ENCODE data around the gene ZBTB17. TPM values are rescaled to one million over a fixed set of nuclear protein-coding genes. Genes with fewer than 3 reads are reported as not detected.
"Not testable (repeated sequence)": the region's sequence is repeated elsewhere in the genome, so short reads cannot be mapped to it uniquely, and the experiment has no call there.

ZBTB17 gene
- total RNA-seq, 2 experiments from 2014 or later, result 44.1 to 45.7 TPM

DNA sequence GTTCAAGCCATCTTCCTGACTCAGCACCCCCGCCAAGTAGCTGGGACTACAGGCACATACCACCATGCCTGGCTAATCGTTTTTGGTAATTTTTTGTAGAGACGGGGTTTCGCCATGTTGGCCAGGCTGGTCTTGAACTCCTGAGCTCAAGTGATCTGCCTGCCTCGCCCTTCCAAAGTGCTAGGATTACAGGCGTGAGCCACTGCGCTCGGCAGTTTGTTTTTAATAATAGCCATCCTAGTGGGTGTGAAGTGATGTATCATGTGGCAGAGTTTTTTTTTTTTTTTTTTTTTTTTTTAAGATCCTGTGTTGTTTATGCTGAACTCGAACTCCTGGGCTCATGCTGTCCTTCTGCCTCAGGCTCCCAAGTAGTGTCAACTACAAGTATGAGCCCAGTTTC, 76.6 kb downstream of the ZBTB17 start:
- TF ChIP-seq, protein P1, sequence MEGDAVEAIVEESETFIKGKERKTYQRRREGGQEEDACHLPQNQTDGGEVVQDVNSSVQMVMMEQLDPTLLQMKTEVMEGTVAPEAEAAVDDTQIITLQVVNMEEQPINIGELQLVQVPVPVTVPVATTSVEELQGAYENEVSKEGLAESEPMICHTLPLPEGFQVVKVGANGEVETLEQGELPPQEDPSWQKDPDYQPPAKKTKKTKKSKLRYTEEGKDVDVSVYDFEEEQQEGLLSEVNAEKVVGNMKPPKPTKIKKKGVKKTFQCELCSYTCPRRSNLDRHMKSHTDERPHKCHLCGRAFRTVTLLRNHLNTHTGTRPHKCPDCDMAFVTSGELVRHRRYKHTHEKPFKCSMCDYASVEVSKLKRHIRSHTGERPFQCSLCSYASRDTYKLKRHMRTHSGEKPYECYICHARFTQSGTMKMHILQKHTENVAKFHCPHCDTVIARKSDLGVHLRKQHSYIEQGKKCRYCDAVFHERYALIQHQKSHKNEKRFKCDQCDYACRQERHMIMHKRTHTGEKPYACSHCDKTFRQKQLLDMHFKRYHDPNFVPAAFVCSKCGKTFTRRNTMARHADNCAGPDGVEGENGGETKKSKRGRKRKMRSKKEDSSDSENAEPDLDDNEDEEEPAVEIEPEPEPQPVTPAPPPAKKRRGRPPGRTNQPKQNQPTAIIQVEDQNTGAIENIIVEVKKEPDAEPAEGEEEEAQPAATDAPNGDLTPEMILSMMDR (IDR thresholded peaks at IDR 0.05), result no peak
- ChIA-PET POLR2A (interaction anchor here (0.7 kb wide), 1 partner anchor 13 kb away, joined by 3 read pairs; no protein-coding TSS in a partner anchor), CTCF (no interaction called here)
- DNase-seq, result no peak
- Mint-ChIP-seq H3K9me3 (no peaks in the 10 kb centered on the region), H3K4me3 (no peak overlapping the region), H3K36me3 (ENCODE audit: low read depth) (peaks cover 25% of the 10 kb centered on the region), H3K27ac (no peak overlapping the region), H3K27me3 (no peaks in the 10 kb centered on the region), H3K4me1 (ENCODE audit: low read depth) (peaks cover 49% of the 10 kb centered on the region)
- ATAC-seq, result no peak
- intact Hi-C loops (cut with micrococcal nuclease), result no loop called here

DNA sequence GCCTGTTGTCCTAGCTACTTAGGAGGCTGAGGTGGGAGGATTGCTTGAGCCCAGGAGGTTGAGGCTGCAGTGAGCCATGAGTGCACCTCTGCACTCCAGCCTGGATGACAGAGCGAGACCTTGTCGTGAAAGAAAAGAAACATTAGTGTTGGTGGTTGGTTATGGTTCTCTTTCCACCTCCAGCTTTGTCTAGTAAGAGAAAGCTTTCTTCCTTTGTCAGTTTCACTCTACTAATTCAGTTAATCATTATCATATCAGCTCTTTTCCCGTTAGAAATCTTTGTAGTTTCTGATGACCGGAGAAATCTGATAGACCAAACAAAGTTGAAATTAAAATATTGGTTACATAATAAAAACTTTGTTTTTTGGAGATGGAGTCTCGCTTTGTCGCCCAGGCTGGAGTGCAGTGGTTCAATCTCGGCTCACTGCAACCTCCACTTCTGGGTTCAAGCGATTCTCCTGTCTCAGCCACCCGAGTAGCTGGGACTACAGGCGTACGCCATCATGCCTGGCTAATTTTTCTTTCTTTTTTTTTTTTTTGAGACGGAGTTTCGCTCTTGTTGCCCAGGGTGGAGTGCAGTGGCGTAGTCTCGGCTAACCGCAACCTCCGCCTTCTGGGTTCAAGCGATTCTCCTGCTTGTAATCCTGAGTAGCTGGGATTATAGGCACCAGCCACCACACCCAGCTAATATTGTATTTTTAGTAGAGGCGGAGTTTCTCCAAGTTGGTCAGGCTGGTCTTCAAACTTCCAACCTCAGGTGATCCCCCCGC, 78.9 kb downstream of the ZBTB17 start:
- H3K27me3 Mint-ChIP-seq; ATAC-seq; intact Hi-C loops (cut with micrococcal nuclease); H3K27ac Mint-ChIP-seq; H3K4me3 Mint-ChIP-seq; H3K9me3 Mint-ChIP-seq; DNase-seq: not testable (repeated sequence)
- Mint-ChIP-seq H3K4me1 (ENCODE audit: low read depth) (peaks cover 48% of the 10 kb centered on the region), H3K36me3 (ENCODE audit: low read depth) (peaks cover 32% of the 10 kb centered on the region)
- CTCF ChIA-PET, result interaction anchor here (0.7 to 1.9 kb wide), 2 partner anchors 46 to 82 kb away, joined by 3 to 4 read pairs; no protein-coding TSS in a partner anchor
- POLR2A ChIA-PET, result interaction anchor here (1.1 kb wide), 1 partner anchor 43 kb away, joined by 3 read pairs; no protein-coding TSS in a partner anchor

DNA sequence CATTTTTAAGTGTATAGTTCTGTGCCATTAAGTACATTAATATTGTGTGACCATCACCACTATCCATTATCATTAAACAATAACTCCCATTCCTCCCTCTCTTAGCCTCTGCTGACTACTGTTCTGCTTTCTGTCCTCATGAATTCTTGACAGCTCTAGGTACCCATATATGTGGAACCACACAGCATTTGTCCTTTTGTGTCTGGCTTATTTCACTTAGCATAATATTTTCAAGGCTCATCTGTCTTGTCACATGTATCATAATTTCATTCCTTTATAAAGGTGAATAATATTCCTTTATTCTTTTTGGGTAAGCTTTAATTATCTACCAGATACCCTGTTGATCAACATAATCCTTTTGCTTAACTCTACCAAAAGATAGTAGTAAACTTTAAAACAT, 80.7 kb downstream of the ZBTB17 start:
- no peak for DNase-seq
- TF ChIP-seq, protein P1 (IDR thresholded peaks at IDR 0.05), result no peak
- Mint-ChIP-seq H3K36me3 (ENCODE audit: low read depth) (peaks cover 36% of the 10 kb centered on the region), H3K27me3 (no peaks in the 10 kb centered on the region), H3K27ac (no peak overlapping the region), H3K9me3 (no peaks in the 10 kb centered on the region), H3K4me1 (ENCODE audit: low read depth) (peaks cover 45% of the 10 kb centered on the region), H3K4me3 (no peak overlapping the region)
- POLR2A ChIA-PET, result no interaction called here
- CTCF ChIA-PET, result interaction anchor here (1.0 kb wide), 1 partner anchor 12 kb away, joined by 3 read pairs; no protein-coding TSS in a partner anchor
- intact Hi-C loops (cut with micrococcal nuclease), result no loop called here
- no peak for ATAC-seq

DNA sequence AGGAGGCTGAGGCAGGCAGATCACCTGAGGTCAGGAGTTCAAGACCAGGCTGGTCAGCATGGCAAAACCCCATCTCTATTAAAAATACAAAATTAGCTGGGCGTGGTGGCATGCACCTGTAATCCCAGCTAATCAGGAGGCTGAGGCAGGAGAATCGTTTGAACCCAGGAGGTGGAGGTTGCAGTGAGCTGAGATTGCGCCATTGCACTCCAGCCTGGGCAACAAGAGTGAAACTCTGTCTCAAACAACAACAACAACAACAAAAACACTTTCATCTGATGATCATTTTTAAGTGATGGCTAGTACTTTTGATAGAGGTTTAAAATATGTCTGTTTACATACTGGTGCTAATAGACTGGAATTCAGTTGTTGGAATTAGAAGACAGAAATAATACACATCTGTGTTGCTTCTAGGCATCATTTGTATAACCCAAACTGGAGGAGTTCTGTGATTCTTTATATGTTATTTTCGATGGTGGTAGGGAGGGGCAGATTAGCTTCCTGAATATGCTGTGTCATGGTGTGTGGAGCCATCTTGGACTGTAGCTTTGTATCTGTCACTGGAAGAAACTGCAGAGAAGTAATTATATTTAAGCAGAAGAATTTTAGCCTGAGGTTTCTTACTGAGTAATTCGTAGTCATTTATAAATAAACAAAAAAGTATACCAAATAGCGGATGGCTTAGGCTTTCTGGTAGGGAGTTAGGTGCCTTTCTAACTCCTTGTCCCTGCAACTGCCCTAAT, 82.9 kb downstream of the ZBTB17 start:
- ATAC-seq; H3K27me3 Mint-ChIP-seq; DNase-seq; intact Hi-C loops (cut with micrococcal nuclease); H3K4me3 Mint-ChIP-seq; H3K9me3 Mint-ChIP-seq: not testable (repeated sequence)
- Mint-ChIP-seq H3K36me3 (ENCODE audit: low read depth) (peaks cover 30% of the 10 kb centered on the region), H3K4me1 (ENCODE audit: low read depth) (peaks cover 37% of the 10 kb centered on the region), H3K27ac (peak overlapping the region; percentile 64)
- ChIA-PET CTCF (interaction anchor here (2.0 kb wide), 1 partner anchor 78 kb away, joined by 5 read pairs; no protein-coding TSS in a partner anchor), POLR2A (interaction anchor here (0.5 to 1.2 kb wide), 2 partner anchors 9 to 44 kb away, joined by 3 to 4 read pairs; no protein-coding TSS in a partner anchor)

Other genes starting within 250 kb of the ZBTB17 start
- under 1 TPM; 0.56 to 0.81 TPM for gene SLC25A34, start 239.8 kb downstream of the ZBTB17 start, total RNA-seq
- gene TMEM82, start 233.6 kb downstream of the ZBTB17 start, total RNA-seq, result not detected
- gene FBLIM1, start 217.3 kb downstream of the ZBTB17 start, total RNA-seq, result not detected
- 1 to 10 TPM; 2.5 to 2.8 TPM for gene UQCRHL, start 168.5 kb downstream of the ZBTB17 start, total RNA-seq
- 10 to 100 TPM; 59.8 to 60.3 TPM for gene SPEN, start 128.4 kb downstream of the ZBTB17 start, total RNA-seq
- not detected for gene SRARP, start 28.1 kb upstream of the ZBTB17 start, total RNA-seq
- not detected for gene HSPB7, start 41.9 kb upstream of the ZBTB17 start, total RNA-seq
- gene CLCNKA, start 45.9 kb upstream of the ZBTB17 start, total RNA-seq, result not detected
- not detected for gene CLCNKB, start 67.7 kb upstream of the ZBTB17 start, total RNA-seq
- under 1 TPM; 0.70 to 0.87 TPM for gene FAM131C, start 97.5 kb upstream of the ZBTB17 start, total RNA-seq
- not detected for gene EPHA2, start 180.0 kb upstream of the ZBTB17 start, total RNA-seq
- 1 to 10 TPM; 5.7 to 7.4 TPM for gene ARHGEF19, start 236.6 kb upstream of the ZBTB17 start, total RNA-seq